A549 treated with DMSO at 1 μM for 4 hours (cell line): Measurements from ENCODE around the gene SESN3. TPM values are rescaled to one million over a fixed set of nuclear protein-coding genes. Genes with fewer than 3 reads are reported as not detected.

ENCODE experiments used
- total RNA-seq: library from RNA; stranded (reverse); fragments of 200-300 nt; extraction: Qiagen RNA extraction; gene quantifications from 5 replicates; pipeline ENCODE4 v1.2.3, GENCODE V29; 2022; ENCODE audit warnings: low read depth

SESN3 gene, protein sequence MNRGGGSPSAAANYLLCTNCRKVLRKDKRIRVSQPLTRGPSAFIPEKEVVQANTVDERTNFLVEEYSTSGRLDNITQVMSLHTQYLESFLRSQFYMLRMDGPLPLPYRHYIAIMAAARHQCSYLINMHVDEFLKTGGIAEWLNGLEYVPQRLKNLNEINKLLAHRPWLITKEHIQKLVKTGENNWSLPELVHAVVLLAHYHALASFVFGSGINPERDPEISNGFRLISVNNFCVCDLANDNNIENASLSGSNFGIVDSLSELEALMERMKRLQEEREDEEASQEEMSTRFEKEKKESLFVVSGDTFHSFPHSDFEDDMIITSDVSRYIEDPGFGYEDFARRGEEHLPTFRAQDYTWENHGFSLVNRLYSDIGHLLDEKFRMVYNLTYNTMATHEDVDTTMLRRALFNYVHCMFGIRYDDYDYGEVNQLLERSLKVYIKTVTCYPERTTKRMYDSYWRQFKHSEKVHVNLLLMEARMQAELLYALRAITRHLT
- total RNA-seq: 0.11 to 0.21 TPM (median 0.16 TPM) in 5 replicates

DNA sequence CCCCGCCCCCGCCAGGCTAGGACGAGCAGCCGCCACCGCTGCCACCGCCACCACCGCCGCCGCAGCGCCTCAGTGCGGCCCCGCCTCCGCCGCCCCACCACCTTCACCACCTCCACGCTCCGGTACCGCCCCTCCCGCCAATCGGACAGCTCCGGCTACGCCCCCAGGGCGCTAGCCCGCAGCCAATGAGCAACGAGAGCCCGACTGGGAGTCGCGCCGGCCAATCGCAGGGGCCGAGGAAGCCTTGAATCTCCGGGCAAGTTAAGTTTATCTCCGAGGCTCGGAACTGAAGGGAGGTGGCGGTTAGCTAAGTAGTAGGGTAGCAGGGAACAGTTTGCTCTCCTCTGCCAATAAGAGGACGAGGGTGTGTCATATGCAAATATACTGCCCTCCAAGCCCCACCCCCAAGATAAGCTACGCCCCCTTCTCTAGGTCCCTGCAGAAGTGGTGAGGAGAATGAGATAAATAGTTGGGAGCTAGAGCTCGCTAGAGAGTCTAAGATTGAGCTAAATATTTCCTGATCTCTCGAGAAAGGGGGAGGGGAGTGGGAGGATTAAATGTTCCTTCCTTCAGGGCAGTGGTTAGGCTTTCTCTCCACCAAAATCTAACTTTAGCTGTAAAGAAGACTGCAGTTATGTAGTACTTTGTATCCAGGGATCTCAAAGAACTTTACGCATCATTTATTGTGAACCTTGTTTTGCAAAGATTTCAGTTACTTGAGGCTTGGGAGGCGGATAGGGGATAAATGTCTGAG lies at the start of gene SESN3:
TSS of gene SESN3 (minus strand) at position 76 of the 754 bp plus-strand sequence. CDS start 342 bp downstream, outside the sequence.

Other genes with a start within 250 kb of the SESN3 start
- gene KDM4E, start 205.9 kb downstream of the SESN3 start, total RNA-seq: not detected in 5 replicates
- not detected in 5 replicates for gene KDM4F, start 181.8 kb downstream of the SESN3 start, total RNA-seq
- 19.0 to 22.6 TPM (median 20.2 TPM) in 5 replicates for gene SRSF8, start 164.3 kb downstream of the SESN3 start, total RNA-seq
- 13.1 to 17.6 TPM (median 15.2 TPM) in 5 replicates for gene ENDOD1, start 141.4 kb downstream of the SESN3 start, total RNA-seq